OCI-LY7 (cell line): ENCODE data around the gene SLC2A5. TPM values are rescaled to one million over a fixed set of nuclear protein-coding genes. Genes with fewer than 3 reads are reported as not detected.
A peak's percentile ranks its signal among the peaks of the same experiment; 100 is the strongest.

Source experiments
- BruUV-seq: library from RNA; stranded (reverse); fragments of 400-500 nt; replicated peaks from 2 replicates; lab custom pipeline; 2021; lab: Mats Ljungman, UMichigan
- CTCF ChIA-PET: fragments of 300-600 bp; sonication (Branson Sonifier 250); formaldehyde crosslinking; loops from one replicate; lab custom pipeline; 2022; ENCODE audit warnings: antibody characterized with exemption; ENCODE audit not compliant: unreplicated experiment; lab: Charles Lee
- POLR2A ChIA-PET: fragments of 300-600 bp; sonication (Branson Sonifier 250); formaldehyde crosslinking; loops from one replicate; lab custom pipeline; 2022; ENCODE audit warnings: antibody characterized with exemption; lab: Charles Lee
- DNase-seq: peaks from one replicate; pipeline ENCODE4 v3.0.0-alpha.2; 2015; ENCODE audit warnings: low spot score
- H2AFZ ChIP-seq: fragments of 200-600 bp; sonication (generic), shearing (Covaris generic); 2 replicates; pipeline ENCODE4 v1.6.1; 2014; ENCODE audit warnings: mild to moderate bottlenecking, antibody characterized with exemption, low read length, moderate library complexity
- H3K27ac ChIP-seq: fragments of 200-600 bp; sonication (generic); 2 replicates; pipeline ENCODE4 v1.5.1; 2014; ENCODE audit warnings: mixed run types, low read depth, mild to moderate bottlenecking, moderate library complexity, low read length, inconsistent platforms; ENCODE audit not compliant: poor library complexity, severe bottlenecking
- H3K36me3 ChIP-seq: fragments of 200-600 bp; sonication (generic); 2 replicates; pipeline ENCODE4 v1.6.1; 2014; ENCODE audit warnings: mild to moderate bottlenecking, antibody characterized with exemption, low read length, moderate library complexity, mixed read lengths; ENCODE audit not compliant: insufficient read depth
- H3K4me1 ChIP-seq: fragments of 200-600 bp; sonication (generic); 2 replicates; pipeline ENCODE4 v1.5.1; 2014; ENCODE audit warnings: mild to moderate bottlenecking, low read length; ENCODE audit not compliant: insufficient read depth, poor library complexity, severe bottlenecking
- H3K4me2 ChIP-seq: fragments of 200-600 bp; sonication (generic); 2 replicates; pipeline ENCODE4 v1.6.1; 2014; ENCODE audit warnings: mild to moderate bottlenecking, low read length
- H3K4me3 ChIP-seq: fragments of 200-600 bp; sonication (generic); 2 replicates; pipeline ENCODE4 v1.5.1; 2014; ENCODE audit warnings: mild to moderate bottlenecking, low read depth, low read length; ENCODE audit not compliant: poor library complexity, severe bottlenecking
- H3K79me2 ChIP-seq: fragments of 200-600 bp; sonication (generic); 2 replicates; pipeline ENCODE4 v1.6.1; 2016; ENCODE audit warnings: low read depth, mild to moderate bottlenecking, low read length, moderate library complexity, mixed read lengths; ENCODE audit not compliant: insufficient read depth
- H3K9me2 ChIP-seq: fragments of 200-600 bp; sonication (generic); 2 replicates; pipeline ENCODE4 v1.6.1; 2016; ENCODE audit warnings: mild to moderate bottlenecking, low read length, mixed read lengths; ENCODE audit not compliant: insufficient read depth
- H3K9me3 ChIP-seq: fragments of 200-600 bp; sonication (generic); 2 replicates; pipeline ENCODE4 v1.6.1; 2014; ENCODE audit warnings: mild to moderate bottlenecking, mixed run types, low read length, mixed read lengths
- H4K20me1 ChIP-seq: fragments of 200-600 bp; sonication (generic); 2 replicates; pipeline ENCODE4 v1.6.1; 2014; ENCODE audit warnings: mild to moderate bottlenecking, antibody characterized with exemption, low read length, moderate library complexity, mixed read lengths; ENCODE audit not compliant: insufficient read depth
- EZH2phosphoT487 ChIP-seq: fragments of 200-600 bp; sonication (generic); IDR thresholded peaks from 2 replicates; pipeline ENCODE4 v1.6.1; 2018; ENCODE audit warnings: low read depth, borderline replicate concordance, mild to moderate bottlenecking, mixed run types, antibody characterized with exemption, low read length, moderate library complexity, mixed read lengths
- intact Hi-C: fragments of 100-400 bp; cut with micrococcal nuclease; formaldehyde crosslinking; loops from one replicate; pipeline ENCODE4 v1.10.0; 2022; ENCODE audit not compliant: unreplicated experiment
- total RNA-seq, 2 experiments: library from RNA; depleted of rRNA in 1 of 2; stranded (reverse); fragments of >200 nt in 1 of 2; shearing (Covaris generic) in 1 of 2; gene quantifications; 2 replicates each; pipeline ENCODE4 v1.2.3, GENCODE V29; 2014 to 2022
- TF ChIP-seq, protein P1 (sequence below): fragments of 200-600 bp; sonication (generic); conservative IDR thresholded peaks from 2 replicates; pipeline ENCODE4 v1.5.1; 2014; ENCODE audit warnings: mild to moderate bottlenecking, antibody characterized with exemption, low read length, moderate library complexity, mixed read lengths

The SLC2A5 gene
- total RNA-seq, 2 experiments from 2014 or later: 112 to 183 TPM

DNA sequence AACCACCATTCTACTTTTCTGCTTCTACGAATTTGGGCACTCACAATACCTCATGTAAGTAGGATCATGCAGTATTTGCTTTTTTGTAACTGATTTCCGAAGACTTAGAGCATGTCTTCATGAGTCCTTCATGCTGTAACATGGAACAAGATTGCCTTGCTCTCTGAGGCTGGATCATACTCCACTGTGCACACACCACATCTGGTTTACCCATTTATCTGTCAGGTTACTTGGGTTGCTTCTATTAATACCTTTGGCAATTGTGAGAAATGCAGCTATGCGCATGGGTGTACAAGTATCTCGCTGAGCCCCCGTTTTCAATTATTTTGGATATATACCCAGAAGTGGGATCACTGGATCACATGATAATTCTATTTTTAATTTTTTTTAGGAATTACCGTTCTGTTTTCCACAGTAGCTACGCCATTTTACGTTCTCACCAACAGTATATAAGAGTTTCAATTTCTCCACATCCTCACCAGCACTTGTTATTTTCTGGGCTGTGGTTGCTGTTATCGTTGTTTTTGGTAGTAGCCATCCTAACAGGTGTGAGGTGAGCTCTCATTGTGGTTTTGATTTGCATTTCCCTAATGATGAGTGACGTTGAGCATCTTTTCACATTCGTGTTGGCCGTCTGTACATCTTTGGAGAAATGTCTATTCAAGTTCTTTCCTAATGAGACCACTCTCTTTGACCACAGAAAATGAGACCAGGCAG lies 10.7 kb upstream of the SLC2A5 start:
- Histone ChIP-seq H3K4me3 (peak overlapping the region; percentile 57), H3K4me1 (peaks cover 100% of the 10 kb centered on the region), H3K9me3 (no peaks in the 10 kb centered on the region), H3K9me2 (no peaks in the 10 kb centered on the region), H3K4me2 (peak overlapping the region; percentile 88), H2AFZ (peak overlapping the region; percentile 17; the same call in 1 of the 2 replicates), H4K20me1 (no peaks in the 10 kb centered on the region), H3K36me3 (no peaks in the 10 kb centered on the region), H3K79me2 (no peaks in the 10 kb centered on the region; the same call in 1 of the 2 replicates), H3K27ac (peak overlapping the region; percentile 100)
- intact Hi-C loops: loop anchor here (1.0 to 10.0 kb wide), 3 partner anchors 11 to 555 kb away; partner anchors contain the start of genes RERE and SLC2A5
- POLR2A ChIA-PET: interaction anchor here (0.5 to 3.5 kb wide), 11 partner anchors 10 to 636 kb away, joined by 3 to 28 read pairs (median 4); no protein-coding TSS in a partner anchor
- CTCF ChIA-PET: interaction anchor here (1.1 kb wide), 1 partner anchor 10 kb away, joined by 3 read pairs; no protein-coding TSS in a partner anchor
- no peak for TF ChIP-seq EZH2phosphoT487
- TF ChIP-seq, protein P1, sequence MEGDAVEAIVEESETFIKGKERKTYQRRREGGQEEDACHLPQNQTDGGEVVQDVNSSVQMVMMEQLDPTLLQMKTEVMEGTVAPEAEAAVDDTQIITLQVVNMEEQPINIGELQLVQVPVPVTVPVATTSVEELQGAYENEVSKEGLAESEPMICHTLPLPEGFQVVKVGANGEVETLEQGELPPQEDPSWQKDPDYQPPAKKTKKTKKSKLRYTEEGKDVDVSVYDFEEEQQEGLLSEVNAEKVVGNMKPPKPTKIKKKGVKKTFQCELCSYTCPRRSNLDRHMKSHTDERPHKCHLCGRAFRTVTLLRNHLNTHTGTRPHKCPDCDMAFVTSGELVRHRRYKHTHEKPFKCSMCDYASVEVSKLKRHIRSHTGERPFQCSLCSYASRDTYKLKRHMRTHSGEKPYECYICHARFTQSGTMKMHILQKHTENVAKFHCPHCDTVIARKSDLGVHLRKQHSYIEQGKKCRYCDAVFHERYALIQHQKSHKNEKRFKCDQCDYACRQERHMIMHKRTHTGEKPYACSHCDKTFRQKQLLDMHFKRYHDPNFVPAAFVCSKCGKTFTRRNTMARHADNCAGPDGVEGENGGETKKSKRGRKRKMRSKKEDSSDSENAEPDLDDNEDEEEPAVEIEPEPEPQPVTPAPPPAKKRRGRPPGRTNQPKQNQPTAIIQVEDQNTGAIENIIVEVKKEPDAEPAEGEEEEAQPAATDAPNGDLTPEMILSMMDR: no peak
- TSS peak; percentile 97 for BruUV-seq
- DNase-seq: peak; percentile 94

DNA sequence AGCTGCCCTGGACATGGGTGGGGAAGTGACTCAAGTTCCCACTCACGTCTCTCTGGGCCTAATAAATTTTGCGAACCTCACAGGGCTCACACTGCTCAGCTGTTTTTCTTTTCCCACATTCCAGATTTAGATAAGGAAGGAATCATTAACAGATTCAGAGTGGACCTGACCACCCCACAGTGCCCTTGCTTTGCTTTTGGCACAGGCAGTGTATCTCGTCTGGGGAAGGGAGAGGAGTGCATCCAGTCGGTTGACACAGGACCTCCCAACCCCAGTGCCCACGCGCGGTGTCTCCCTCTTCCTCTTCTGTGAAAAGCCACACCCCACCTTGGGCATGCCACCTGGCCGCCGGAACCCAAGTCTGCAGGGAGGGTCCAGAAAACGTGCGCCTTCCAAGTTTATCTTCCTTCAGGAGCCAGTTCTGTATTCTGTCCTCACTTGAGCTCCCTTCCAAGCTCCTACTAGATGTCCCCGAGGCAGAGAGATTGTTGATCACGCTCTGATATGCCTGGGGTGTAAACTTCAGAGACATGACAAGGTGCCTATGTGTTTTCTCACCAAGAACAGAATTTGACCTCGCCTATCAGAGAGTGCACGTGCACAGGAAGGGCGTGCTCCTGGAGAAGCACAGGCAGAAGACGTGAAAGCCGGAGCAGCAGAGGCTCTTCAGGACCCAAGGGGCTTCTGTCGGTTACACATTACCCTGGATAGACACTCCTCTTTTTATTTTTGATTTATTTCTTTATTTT lies 9.5 kb upstream of the SLC2A5 start:
- CTCF ChIA-PET: interaction anchor here (0.6 kb wide), 1 partner anchor 24 kb away, joined by 3 read pairs; no protein-coding TSS in a partner anchor
- Histone ChIP-seq H3K4me1 (peaks cover 100% of the 10 kb centered on the region), H3K9me3 (no peaks in the 10 kb centered on the region), H3K36me3 (no peaks in the 10 kb centered on the region), H3K27ac (peak overlapping the region; percentile 100), H3K4me3 (peak overlapping the region; percentile 1), H4K20me1 (no peaks in the 10 kb centered on the region), H3K9me2 (no peaks in the 10 kb centered on the region), H3K79me2 (no peaks in the 10 kb centered on the region; the same call in 1 of the 2 replicates), H3K4me2 (peak overlapping the region; percentile 88), H2AFZ (peak overlapping the region; percentile 18; the same call in 1 of the 2 replicates)
- intact Hi-C loops: loop anchor here (5.0 to 10.0 kb wide), 2 partner anchors 262 to 554 kb away; partner anchors contain the start of gene RERE
- POLR2A ChIA-PET: interaction anchor here (0.9 to 1.5 kb wide), 3 partner anchors 10 to 47 kb away, joined by 3 to 8 read pairs (median 4); partner anchors contain the start of gene SLC2A5
- TF ChIP-seq, protein P1: no peak
- no peak for TF ChIP-seq EZH2phosphoT487
- peak; percentile 67 for DNase-seq
- BruUV-seq: no TSS peak
